ENCODE data around the gene CETN2. TPM values are rescaled to one million over a fixed set of nuclear protein-coding genes. Genes with fewer than 3 reads are reported as not detected.

CETN2 gene
- total RNA-seq, 1 experiment from 2014 or later: 24.6 TPM

GRCh38 chrX:152824841-152825374 lies 5.6 kb downstream of the CETN2 start:
- no peak for TF ChIP-seq CTCF (conservative IDR thresholded peaks at IDR 0.05)
- no CpG with 5 or more reads among the region's 7 CpGs for WGBS (ENCODE audit: extremely low coverage, insufficient read length, low lambda C conversion rate)
- H2AFZ ChIP-seq (ENCODE audit: low read length): no peak overlapping the region
- H3K79me1 ChIP-seq (ENCODE audit: insufficient read depth, low read depth, low read length, poor library complexity, severe bottlenecking): no peaks in the 10 kb centered on the region
- H3K9me3 Mint-ChIP-seq: peaks cover 31 to 56% of the 10 kb centered on the region in 2 experiments
- H3K23ac ChIP-seq (ENCODE audit: insufficient read length, low read depth, low read length): no peak overlapping the region
- H4K91ac ChIP-seq (ENCODE audit: insufficient read length, low read depth, low read length): no peak overlapping the region
- H3K27me3 Mint-ChIP-seq (ENCODE audit: low read depth): peaks cover 2% of the 10 kb centered on the region; the same call in 1 of the 2 replicates
- H2BK20ac ChIP-seq (ENCODE audit: low read depth, low read length, poor library complexity, severe bottlenecking): no peak overlapping the region
- H3K79me2 ChIP-seq (ENCODE audit: insufficient read depth, low read length): no peaks in the 10 kb centered on the region
- no peak overlapping the region for H3K27ac Mint-ChIP-seq
- no peak overlapping the region for H3K18ac ChIP-seq (ENCODE audit: insufficient read length, low read depth, low read length)
- H2BK12ac ChIP-seq (ENCODE audit: insufficient read length, low read depth, low read length): no peak overlapping the region
- no peak overlapping the region for H3K14ac ChIP-seq (ENCODE audit: insufficient read depth, low read length)
- no peak overlapping the region for H3T11ph ChIP-seq (ENCODE audit: low read length)
- H3K9ac ChIP-seq (ENCODE audit: extremely low read depth, insufficient read length, low read length): no peak overlapping the region
- no peaks in the 10 kb centered on the region for H3K23me2 ChIP-seq (ENCODE audit: insufficient read length, low read depth, low read length, poor library complexity, severe bottlenecking)
- peaks cover 65% of the 10 kb centered on the region for H3K9me3 ChIP-seq (ENCODE audit: control insufficient read depth, low read depth, low read length)
- no peak overlapping the region for H2AK5ac ChIP-seq (ENCODE audit: insufficient read length, low read length)
- no peak overlapping the region for H3K27ac ChIP-seq (ENCODE audit: insufficient read length, low read depth, low read length)
- H4K5ac ChIP-seq (ENCODE audit: insufficient read length, low read depth, low read length): no peak overlapping the region
- H3K4me1 ChIP-seq (ENCODE audit: insufficient read depth, low read length): no peaks in the 10 kb centered on the region
- H3K4me3 Mint-ChIP-seq: no peak overlapping the region
- H2BK5ac ChIP-seq (ENCODE audit: insufficient read length, low read length): no peak overlapping the region
- no peak overlapping the region for H4K8ac ChIP-seq (replicated peaks; ENCODE audit: insufficient read length, low read depth, low read length)
- peaks cover 4 to 9% (median 5%) of the 10 kb centered on the region in 3 experiments; a peak in 4 of 7 replicates for H3K36me3 Mint-ChIP-seq (ENCODE audit: insufficient read depth in 1 of 3, low read depth in 3 of 3)
- H3K4ac ChIP-seq (ENCODE audit: low read depth, low read length): no peak overlapping the region
- H3K4me2 ChIP-seq (ENCODE audit: insufficient read depth, insufficient read length, low read length): no peak overlapping the region
- peaks cover 2 to 3% of the 10 kb centered on the region in 2 experiments; a peak in 1 of 4 replicates for H3K4me1 Mint-ChIP-seq
- H2BK15ac ChIP-seq (ENCODE audit: low read depth, low read length): no peak overlapping the region
- DNase-seq: no peak
- no peak overlapping the region for H2BK120ac ChIP-seq (ENCODE audit: low read depth, low read length, poor library complexity, severe bottlenecking)
- H4K20me1 ChIP-seq (ENCODE audit: control insufficient read depth, insufficient read depth, insufficient read length): peaks cover 3% of the 10 kb centered on the region
- no peak overlapping the region for H3K56ac ChIP-seq (ENCODE audit: insufficient read length, low read depth, low read length)
- no peaks in the 10 kb centered on the region for H3K27me3 ChIP-seq (ENCODE audit: insufficient read depth, low read length)
